Stimulated activated CD8-positive, alpha-beta memory T cell treated with anti-CD3 and anti-CD28 coated beads, Interleukin-4, amount 100 ng/mL, for 4 hours (primary cell): ENCODE measurements around the gene NUAK1.

Experiments used
- DNase-seq, 2 donors: peaks; one replicate each; pipeline ENCODE4 v3.0.0-alpha.2; 2020; ENCODE audit warnings: low read depth in 2 of 2, low spot score in 1 of 2

Gene NUAK1

GRCh38 chr12:106131676-106132075 lies 7.1 kb downstream of the NUAK1 start:
- no peak for DNase-seq

GRCh38 chr12:106130474-106131113 lies 8.2 kb downstream of the NUAK1 start:
- no peak for DNase-seq

- DNase-seq: no peak
Observed at GRCh38 chr12:106128585-106129328, 10.0 kb downstream of the NUAK1 start.

GRCh38 chr12:106127338-106128126 lies 11.2 kb downstream of the NUAK1 start:
- no peak for DNase-seq

GRCh38 chr12:106126441-106127337 lies 12.1 kb downstream of the NUAK1 start:
- no peak for DNase-seq

GRCh38 chr12:106125351-106126095 lies 13.2 kb downstream of the NUAK1 start:
- DNase-seq: no peak

GRCh38 chr12:106123551-106124081 lies 15.1 kb downstream of the NUAK1 start:
- no peak for DNase-seq

GRCh38 chr12:106123110-106123509 lies 15.6 kb downstream of the NUAK1 start:
- DNase-seq: no peak

GRCh38 chr12:106122004-106122403 lies 16.8 kb downstream of the NUAK1 start:
- no peak for DNase-seq

- no peak for DNase-seq
Observed at GRCh38 chr12:106120519-106121105, 18.1 kb downstream of the NUAK1 start.

- DNase-seq: no peak
Observed at GRCh38 chr12:106119301-106119700, 19.5 kb downstream of the NUAK1 start.

- DNase-seq: no peak
Observed at GRCh38 chr12:106118381-106119130, 20.2 kb downstream of the NUAK1 start.

GRCh38 chr12:106115440-106115839 lies 23.3 kb downstream of the NUAK1 start:
- DNase-seq: no peak

GRCh38 chr12:106114447-106115068 lies 24.2 kb downstream of the NUAK1 start:
- no peak for DNase-seq

- DNase-seq: no peak
Observed at GRCh38 chr12:106113824-106114446, 24.8 kb downstream of the NUAK1 start.

GRCh38 chr12:106113446-106113823 lies 25.3 kb downstream of the NUAK1 start:
- no peak for DNase-seq

GRCh38 chr12:106113042-106113441 lies 25.7 kb downstream of the NUAK1 start:
- DNase-seq: no peak
